GM13977 (cell line): ENCODE measurements around the gene ZBED4.

Source experiments
- DNase-seq: peaks from one replicate; pipeline ENCODE4 v3.0.0; 2012; ENCODE audit warnings: low spot score
- CTCF ChIP-seq: IDR thresholded peaks from 2 replicates; pipeline ENCODE4 v1.5.1; 2012; ENCODE audit warnings: mild to moderate bottlenecking, control low read depth; ENCODE audit not compliant: insufficient read depth; ENCODE audit errors: extremely low read depth, missing control alignments
- in situ Hi-C: fragments of 300-500 bp; cut with MboI; formaldehyde crosslinking; loops from one replicate; pipeline ENCODE4 v1.12.0; 2022; ENCODE audit warnings: low sequenced_read_pairs, low pct_unique_long_range_greater_than_20kb, mixed read lengths, inconsistent platforms; ENCODE audit not compliant: unreplicated experiment

ZBED4 gene

DNA sequence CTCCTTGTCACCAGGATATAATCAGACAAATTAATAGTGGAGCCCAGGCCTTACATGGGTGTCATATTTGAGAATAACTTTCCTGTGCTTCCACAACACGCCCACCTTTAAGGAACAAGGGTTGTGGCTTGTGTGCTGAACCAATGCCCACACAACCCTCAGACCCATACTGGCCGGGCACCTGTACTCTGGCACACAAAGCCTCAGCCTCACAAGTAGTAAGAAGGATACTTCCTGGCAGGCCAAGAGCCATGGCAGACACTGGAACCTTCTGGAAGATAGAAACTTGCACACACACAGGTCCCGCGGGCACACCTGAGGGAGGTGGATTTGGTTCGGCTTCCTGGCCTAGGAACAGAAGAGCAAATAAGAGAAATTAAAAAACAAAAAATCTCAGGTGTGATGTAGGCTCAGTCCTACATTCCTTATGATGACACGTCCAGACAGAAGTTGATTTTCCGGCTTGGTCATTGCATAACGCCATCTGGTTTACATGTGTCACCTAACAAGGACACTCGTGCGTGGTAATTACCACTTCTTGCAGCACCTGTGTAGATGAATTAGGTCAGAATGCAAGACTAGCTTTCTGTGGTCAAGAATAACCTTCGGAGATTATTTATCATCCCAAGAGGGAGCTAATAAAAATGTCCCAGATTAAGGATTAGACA is 20.2 kb upstream of the ZBED4 start:
- no peak for DNase-seq
- in situ Hi-C loops, result no loop called here
- TF ChIP-seq CTCF, result no peak

DNA sequence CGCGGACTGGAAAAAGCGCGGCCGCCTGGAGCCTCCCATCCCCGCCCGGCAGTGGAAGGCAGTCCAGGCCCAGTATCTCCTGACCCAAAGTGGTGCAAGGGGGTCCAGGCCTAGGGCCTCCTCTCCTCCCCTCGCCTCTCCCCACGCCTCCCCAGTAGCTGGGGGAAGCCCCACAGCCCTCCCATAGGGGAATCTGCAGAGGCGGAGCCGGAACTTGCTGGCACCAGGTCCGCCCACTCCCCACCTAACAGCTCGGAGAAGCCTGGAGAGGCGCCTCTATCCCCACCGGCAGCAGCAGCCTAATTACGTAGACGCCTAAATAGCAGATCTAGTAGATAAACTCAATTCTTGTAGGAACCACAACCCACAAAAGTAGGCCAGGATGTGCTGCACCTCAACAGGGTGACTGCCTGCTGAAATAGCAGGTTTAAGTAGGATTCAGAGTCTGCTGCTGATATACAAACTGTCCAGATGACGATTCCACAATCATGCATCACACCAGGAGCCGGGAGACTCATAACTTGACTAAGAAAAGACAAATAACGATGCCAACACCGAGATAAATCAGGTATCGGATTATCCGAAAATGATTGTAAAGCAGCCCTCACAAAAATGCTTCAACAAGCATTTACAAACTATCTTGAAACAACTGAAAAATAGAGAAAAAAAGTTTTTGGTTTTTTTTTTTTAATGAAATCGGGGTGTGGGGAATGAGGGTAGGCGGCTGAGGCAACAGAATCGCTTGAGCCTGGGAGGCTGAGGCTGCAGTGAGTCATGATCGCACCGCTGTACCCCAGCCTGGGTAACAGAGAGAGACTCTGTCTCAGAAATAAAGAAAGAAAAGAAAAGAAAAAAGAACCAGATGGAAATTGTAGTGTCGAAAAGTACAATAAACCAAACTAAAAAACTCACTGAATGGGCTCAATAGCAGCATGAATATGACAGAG is 14.6 kb upstream of the ZBED4 start:
- TF ChIP-seq CTCF, result no peak
- in situ Hi-C loops, result no loop called here
- DNase-seq, result peak; percentile 71

DNA sequence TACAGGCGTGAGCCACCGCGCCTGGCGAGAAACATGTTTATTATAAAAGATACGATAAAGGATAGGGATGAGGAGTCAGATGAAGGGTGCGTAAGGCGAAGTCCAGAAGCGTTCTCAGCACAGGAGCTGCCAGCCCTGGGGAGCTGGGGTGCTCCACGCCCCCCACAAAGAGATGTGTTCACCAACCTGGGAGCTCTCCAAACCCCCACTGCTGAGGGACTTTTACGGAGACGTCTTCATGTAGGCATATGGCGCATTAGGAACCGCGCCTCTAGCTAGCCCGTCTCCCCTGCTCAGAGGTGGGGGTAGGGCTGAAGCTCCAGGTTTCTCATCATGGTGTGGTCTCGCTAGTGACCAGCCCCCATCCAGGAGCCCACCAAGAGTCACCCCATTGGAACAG is 8.4 kb upstream of the ZBED4 start:
- TF ChIP-seq CTCF, result no peak
- in situ Hi-C loops, result no loop called here
- DNase-seq, result no peak

DNA sequence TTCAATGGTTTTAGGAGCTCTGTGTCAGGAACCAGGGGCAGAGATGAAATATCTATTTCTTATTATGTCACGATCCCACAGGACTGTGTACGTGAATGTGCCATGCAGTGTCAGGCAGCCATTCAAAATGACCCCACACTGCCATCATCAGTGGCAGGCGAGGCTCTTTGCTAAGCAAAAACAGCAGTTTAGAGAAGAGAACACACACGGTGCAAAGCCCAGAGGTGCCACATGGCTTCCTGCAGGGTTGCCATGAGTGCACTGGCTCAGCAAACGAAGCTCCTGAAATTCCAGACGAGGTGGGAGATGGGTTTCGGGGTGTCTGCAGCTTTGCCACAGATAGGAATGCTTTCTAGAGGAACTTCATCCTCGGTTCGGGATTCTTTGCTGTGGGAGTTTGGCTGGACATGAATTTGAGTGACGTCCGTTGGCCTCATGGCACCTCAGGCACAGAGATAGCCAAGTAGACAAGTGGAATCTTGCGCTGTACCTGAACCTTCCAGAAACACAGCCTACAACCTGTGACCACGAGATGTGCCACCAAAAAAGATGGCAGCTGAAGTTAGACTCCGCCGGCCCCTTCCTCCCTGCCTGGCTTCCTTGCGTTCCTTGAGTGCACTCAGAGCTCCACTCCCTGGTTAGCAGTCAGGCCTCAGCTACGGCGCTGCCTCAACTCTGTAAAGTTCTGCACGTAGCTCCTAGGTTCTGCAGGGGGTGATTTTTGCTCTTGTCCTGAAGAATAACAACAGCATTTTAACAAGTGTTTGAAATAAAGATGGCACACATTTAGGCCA is 7.8 kb upstream of the ZBED4 start:
- in situ Hi-C loops, result no loop called here
- TF ChIP-seq CTCF, result no peak
- DNase-seq, result no peak

DNA sequence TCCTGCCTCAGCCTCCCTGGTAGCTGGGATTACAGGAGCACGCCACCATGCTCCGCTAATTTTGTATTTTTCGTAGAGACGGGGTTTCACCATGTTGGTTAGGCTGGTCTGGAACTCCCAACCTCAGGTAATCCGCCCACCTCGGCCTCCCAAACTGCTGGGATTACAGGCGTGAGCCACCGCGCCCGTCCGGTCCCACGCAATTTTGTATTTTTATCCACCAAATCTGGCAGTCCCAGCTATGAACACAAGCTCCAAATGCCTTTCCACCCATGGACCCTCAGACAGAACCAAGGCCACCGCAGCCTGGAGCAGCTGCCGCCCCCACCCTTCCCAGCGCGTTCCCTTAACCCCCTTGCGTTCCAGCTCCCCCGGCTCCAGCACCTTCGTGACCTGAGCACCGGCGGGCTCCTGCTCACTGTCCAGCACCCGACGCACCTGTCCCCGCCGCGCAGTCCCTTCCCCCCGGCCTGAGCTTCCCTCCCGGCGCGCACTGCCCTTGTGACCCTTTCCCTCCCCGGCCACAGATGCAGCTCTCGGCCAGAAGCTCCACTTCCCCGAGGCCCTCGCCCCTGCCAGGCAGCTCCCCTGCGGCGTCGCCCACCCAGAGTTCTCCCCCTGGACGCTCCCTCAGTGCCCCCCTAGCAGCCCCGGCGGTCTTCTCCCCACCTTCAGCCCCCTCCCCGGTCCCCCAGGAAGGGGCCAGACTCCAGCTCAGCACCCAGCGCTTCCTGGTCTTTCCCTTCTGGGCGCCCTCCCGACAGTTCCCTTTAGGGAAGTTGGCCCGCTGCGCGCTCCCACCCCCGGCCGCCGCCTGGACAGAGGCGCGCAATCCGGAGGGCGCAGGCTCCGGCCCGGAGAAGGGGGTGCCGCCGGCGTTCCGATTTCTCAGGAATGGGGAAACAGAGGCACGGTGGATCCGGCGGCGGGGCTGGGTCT is 5.6 kb upstream of the ZBED4 start:
- TF ChIP-seq CTCF, result no peak
- no peak for DNase-seq
- in situ Hi-C loops, result no loop called here
